WERI-Rb-1 (cell line): ENCODE results near the gene C1QTNF5.

Experiments
- DNase-seq: peaks from one replicate; pipeline ENCODE4 v3.0.0-alpha.2; 2020
- H3K27ac ChIP-seq: fragments of 250-450 bp; sonication (Bioruptor Pico); 2 replicates; pipeline ENCODE4 v1.5.1; 2020; ENCODE audit warnings: mild to moderate bottlenecking, moderate library complexity
- H3K27me3 ChIP-seq: fragments of 250-450 bp; sonication (Bioruptor Pico); 2 replicates; pipeline ENCODE4 v1.5.1; 2021; ENCODE audit warnings: mild to moderate bottlenecking, low read depth, moderate library complexity; ENCODE audit not compliant: insufficient read depth, severe bottlenecking
- H3K36me3 ChIP-seq: fragments of 250-450 bp; sonication (Bioruptor Pico); 2 replicates; pipeline ENCODE4 v1.5.1; 2020; ENCODE audit warnings: mild to moderate bottlenecking, moderate library complexity
- H3K4me3 ChIP-seq: 2 replicates; pipeline ENCODE4 v1.5.1; 2011; ENCODE audit warnings: low read depth, mild to moderate bottlenecking, control low read depth, low read length
- H3K9me3 ChIP-seq: fragments of 250-450 bp; sonication (Bioruptor Pico); 2 replicates; pipeline ENCODE4 v1.5.1; 2021; ENCODE audit warnings: mild to moderate bottlenecking, moderate library complexity; ENCODE audit not compliant: severe bottlenecking
- TF ChIP-seq, protein P1 (sequence below): IDR thresholded peaks from 2 replicates; pipeline ENCODE4 v1.5.1; 2011; ENCODE audit warnings: low read depth, mild to moderate bottlenecking, control low read depth, inconsistent platforms, low read length

The C1QTNF5 gene

DNA sequence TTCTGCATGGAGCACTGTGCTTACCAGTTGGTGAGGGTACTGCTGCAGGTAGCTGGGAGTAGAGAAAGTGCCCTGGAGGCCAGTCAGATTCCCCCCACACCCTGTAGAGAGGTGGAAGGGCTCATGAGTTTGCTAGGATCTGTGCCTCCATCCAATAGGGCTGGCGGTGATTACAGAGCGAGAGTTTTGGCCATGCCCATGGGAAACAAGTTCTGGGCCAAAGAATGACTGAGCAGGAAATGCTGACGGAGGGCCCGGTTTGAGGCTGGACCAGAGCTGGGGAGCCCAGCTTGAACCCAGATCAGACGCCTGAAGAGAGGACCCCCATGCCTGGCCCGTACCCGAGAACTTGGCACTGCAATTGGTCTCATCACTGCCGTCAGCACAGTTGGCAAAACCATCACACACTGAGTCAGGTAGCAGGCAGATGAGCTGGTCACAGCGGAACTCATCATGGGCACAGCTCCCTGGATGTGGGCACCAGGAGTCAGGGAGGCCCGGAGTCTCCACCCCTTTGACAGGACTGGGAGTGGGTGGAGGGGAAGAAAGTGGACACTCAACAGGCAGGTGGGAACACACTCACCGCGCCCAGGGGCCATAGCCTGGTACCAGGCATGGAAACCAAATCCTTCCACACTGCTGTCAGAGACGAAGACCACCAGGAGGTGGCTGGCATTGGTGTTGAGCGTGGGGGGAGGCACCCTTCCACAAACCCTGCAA lies 3.8 kb upstream of the C1QTNF5 start:
- DNase-seq: no peak
- Histone ChIP-seq H3K36me3 (no peaks in the 10 kb centered on the region), H3K27ac (no peak overlapping the region), H3K27me3 (peaks cover 15% of the 10 kb centered on the region), H3K9me3 (no peaks in the 10 kb centered on the region), H3K4me3 (no peak overlapping the region)
- TF ChIP-seq, protein P1, sequence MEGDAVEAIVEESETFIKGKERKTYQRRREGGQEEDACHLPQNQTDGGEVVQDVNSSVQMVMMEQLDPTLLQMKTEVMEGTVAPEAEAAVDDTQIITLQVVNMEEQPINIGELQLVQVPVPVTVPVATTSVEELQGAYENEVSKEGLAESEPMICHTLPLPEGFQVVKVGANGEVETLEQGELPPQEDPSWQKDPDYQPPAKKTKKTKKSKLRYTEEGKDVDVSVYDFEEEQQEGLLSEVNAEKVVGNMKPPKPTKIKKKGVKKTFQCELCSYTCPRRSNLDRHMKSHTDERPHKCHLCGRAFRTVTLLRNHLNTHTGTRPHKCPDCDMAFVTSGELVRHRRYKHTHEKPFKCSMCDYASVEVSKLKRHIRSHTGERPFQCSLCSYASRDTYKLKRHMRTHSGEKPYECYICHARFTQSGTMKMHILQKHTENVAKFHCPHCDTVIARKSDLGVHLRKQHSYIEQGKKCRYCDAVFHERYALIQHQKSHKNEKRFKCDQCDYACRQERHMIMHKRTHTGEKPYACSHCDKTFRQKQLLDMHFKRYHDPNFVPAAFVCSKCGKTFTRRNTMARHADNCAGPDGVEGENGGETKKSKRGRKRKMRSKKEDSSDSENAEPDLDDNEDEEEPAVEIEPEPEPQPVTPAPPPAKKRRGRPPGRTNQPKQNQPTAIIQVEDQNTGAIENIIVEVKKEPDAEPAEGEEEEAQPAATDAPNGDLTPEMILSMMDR: no peak

DNA sequence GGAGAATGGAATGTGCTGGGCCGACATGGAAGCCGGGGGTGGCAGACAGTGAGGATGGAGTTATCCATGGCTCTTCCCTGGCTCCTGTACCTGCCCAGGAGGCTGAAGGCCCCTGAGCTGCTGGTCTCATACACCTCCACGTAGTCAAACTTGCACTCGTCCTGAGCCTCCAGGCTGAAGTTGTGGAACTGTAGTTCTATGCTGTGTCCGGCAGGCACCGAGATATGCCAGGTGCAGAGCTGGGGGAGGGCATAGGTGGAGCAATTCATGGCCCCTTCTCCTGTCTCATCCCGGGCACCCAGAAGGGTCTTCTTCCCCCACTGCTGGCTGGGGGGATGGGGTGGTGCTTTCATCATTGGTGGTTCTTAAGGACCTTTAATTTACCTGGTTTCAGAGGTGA lies 3.0 kb upstream of the C1QTNF5 start:
- H3K27ac ChIP-seq: no peak overlapping the region
- H3K4me3 ChIP-seq: no peak overlapping the region
- H3K9me3 ChIP-seq: no peaks in the 10 kb centered on the region
- DNase-seq: no peak
- TF ChIP-seq, protein P1: no peak
- peaks cover 22% of the 10 kb centered on the region for H3K27me3 ChIP-seq
- no peaks in the 10 kb centered on the region for H3K36me3 ChIP-seq

DNA sequence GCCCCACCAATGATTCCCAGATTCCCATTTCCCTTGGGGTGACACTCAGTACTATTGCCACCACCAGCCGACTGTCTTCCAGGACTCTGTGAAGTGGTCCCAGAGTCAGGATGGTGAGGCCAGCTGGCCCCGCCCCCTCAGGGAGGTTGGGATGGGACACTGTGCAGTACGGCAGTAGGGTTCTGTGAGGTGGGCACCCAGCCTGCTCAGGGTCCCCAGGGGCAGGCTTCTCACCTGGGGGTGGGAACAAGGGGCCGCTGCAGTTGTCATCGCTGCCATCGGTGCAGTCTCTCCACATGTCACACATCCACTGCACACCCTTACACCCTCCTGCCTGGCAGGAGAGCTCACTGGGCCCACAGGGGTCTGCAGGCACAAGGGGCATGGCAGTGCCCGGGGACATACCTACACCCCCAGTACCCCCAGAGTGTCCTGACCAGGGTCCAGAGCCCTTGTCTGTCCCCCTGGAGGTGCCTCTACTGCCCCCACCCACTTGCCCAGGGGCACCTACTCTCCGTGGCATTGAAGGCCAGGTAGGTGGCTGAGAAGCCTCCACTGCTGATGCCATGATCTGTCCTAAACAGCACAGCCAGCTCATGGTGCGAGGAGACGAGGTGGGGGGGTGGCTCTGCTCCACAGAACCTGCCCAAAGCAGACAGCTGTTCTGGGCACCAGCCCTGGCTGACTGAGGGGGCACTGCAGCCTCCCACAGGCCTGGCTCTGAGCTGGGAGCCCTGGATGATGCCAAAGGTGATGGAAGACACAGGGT lies 1.9 kb upstream of the C1QTNF5 start:
- H3K4me3 ChIP-seq: no peak overlapping the region
- H3K36me3 ChIP-seq: no peaks in the 10 kb centered on the region
- H3K9me3 ChIP-seq: no peaks in the 10 kb centered on the region
- no peak for DNase-seq
- H3K27me3 ChIP-seq: peaks cover 25% of the 10 kb centered on the region
- TF ChIP-seq, protein P1: no peak
- H3K27ac ChIP-seq: no peak overlapping the region

DNA sequence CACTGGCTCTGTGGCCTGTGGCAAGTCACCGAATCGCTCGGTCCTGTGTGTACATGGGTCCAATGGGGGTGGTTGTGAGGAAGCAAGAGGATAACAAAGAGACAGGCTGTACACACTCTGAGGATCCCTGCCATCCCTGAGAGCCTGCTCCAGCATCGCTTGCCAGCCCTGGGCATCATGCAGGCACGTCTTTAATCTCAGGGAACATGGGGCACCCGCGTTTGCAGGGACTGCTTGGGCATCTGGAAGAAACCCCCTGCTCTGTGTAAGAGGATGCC lies 1.3 kb upstream of the C1QTNF5 start:
- DNase-seq: no peak
- H3K27ac ChIP-seq: no peak overlapping the region
- TF ChIP-seq, protein P1: no peak

GRCh38 chr11:119341222-119342022 lies 739 bp upstream of the C1QTNF5 start:
- H3K27me3 ChIP-seq: peaks cover 25% of the 10 kb centered on the region
- H3K4me3 ChIP-seq: no peak overlapping the region
- TF ChIP-seq, protein P1: no peak

More for the DNA sequence above, 1.3 kb upstream of the C1QTNF5 start:
- H3K36me3 ChIP-seq: no peaks in the 10 kb centered on the region
- H3K27me3 ChIP-seq: peaks cover 25% of the 10 kb centered on the region
- H3K9me3 ChIP-seq: no peaks in the 10 kb centered on the region
- no peak overlapping the region for H3K4me3 ChIP-seq

More at GRCh38 chr11:119341222-119342022, 739 bp upstream of the C1QTNF5 start:
- H3K9me3 ChIP-seq: no peaks in the 10 kb centered on the region
- H3K27ac ChIP-seq: no peak overlapping the region
- no peak for DNase-seq
- no peaks in the 10 kb centered on the region for H3K36me3 ChIP-seq
